DOHH2 (cell line): ENCODE data around the gene SLC16A6.

ENCODE experiments used
- H3F3A ChIP-seq: fragments of 200-600 bp; sonication (generic), shearing (Covaris generic); 2 replicates; pipeline ENCODE4 v1.6.0; 2016; ENCODE audit warnings: antibody characterized with exemption, mild to moderate bottlenecking; ENCODE audit not compliant: control insufficient read depth, insufficient read depth
- H3K27ac ChIP-seq: fragments of 200-600 bp; sonication (generic); 2 replicates; pipeline ENCODE4 v1.5.1; 2014; ENCODE audit warnings: low read depth, mild to moderate bottlenecking, low read length, moderate library complexity
- H3K27me3 ChIP-seq: fragments of 200-600 bp; sonication (generic); 2 replicates; pipeline ENCODE4 v1.6.1; 2014; ENCODE audit warnings: mild to moderate bottlenecking, low read length, mixed read lengths; ENCODE audit not compliant: control insufficient read depth
- H3K36me3 ChIP-seq: fragments of 200-600 bp; sonication (generic); 2 replicates; pipeline ENCODE4 v1.6.1; 2014; ENCODE audit warnings: mild to moderate bottlenecking, low read length, moderate library complexity, mixed read lengths; ENCODE audit not compliant: control insufficient read depth
- H3K4me1 ChIP-seq: fragments of 200-600 bp; sonication (generic); 2 replicates; pipeline ENCODE4 v1.6.1; 2014; ENCODE audit warnings: mild to moderate bottlenecking, low read length, mixed read lengths; ENCODE audit not compliant: control insufficient read depth
- H3K4me2 ChIP-seq: fragments of 200-600 bp; sonication (generic); 2 replicates; pipeline ENCODE4 v1.6.0; 2014; ENCODE audit warnings: mild to moderate bottlenecking, low read length, moderate library complexity
- H3K4me3 ChIP-seq: fragments of 200-600 bp; sonication (generic); 2 replicates; pipeline ENCODE4 v1.5.1; 2014; ENCODE audit warnings: mild to moderate bottlenecking, low read length, mixed read lengths
- H3K79me2 ChIP-seq: fragments of 200-600 bp; sonication (generic); 2 replicates; pipeline ENCODE4 v1.6.1; 2014; ENCODE audit warnings: mild to moderate bottlenecking, low read length, mixed read lengths; ENCODE audit not compliant: control insufficient read depth
- H3K9me2 ChIP-seq: fragments of 200-600 bp; sonication (generic); replicated peaks from 2 replicates; pipeline ENCODE4 v1.6.1; 2014; ENCODE audit warnings: mild to moderate bottlenecking, low read length, mixed read lengths; ENCODE audit not compliant: control insufficient read depth
- H3K9me3 ChIP-seq: fragments of 200-600 bp; sonication (generic); 2 replicates; pipeline ENCODE4 v1.6.1; 2014; ENCODE audit warnings: antibody characterized with exemption, low read length, mixed read lengths; ENCODE audit not compliant: control insufficient read depth, insufficient read depth
- H4K20me1 ChIP-seq: fragments of 200-600 bp; sonication (generic); 2 replicates; pipeline ENCODE4 v1.6.0; 2014; ENCODE audit warnings: low read depth, mild to moderate bottlenecking, antibody characterized with exemption, low read length, moderate library complexity; ENCODE audit not compliant: control insufficient read depth, insufficient read depth
- CTCF ChIP-seq: fragments of 200-600 bp; sonication (generic); IDR thresholded peaks from one replicate; pipeline ENCODE4 v1.5.1; 2014; ENCODE audit warnings: antibody characterized with exemption, mild to moderate bottlenecking, low read depth, low read length; ENCODE audit not compliant: poor library complexity, severe bottlenecking
- EZH2phosphoT487 ChIP-seq: fragments of 200-600 bp; sonication (generic); IDR thresholded peaks from 2 replicates; pipeline ENCODE4 v1.6.1; 2017; ENCODE audit warnings: borderline replicate concordance, mild to moderate bottlenecking, antibody characterized with exemption, low read length, moderate library complexity, mixed read lengths

Gene SLC16A6

GRCh38 chr17:68324114-68324513, 33.2 kb upstream of the SLC16A6 start:
- no peaks in the 10 kb centered on the region for H3K27me3 ChIP-seq
- H3F3A ChIP-seq, result no peaks in the 10 kb centered on the region
- no peak overlapping the region for H3K27ac ChIP-seq
- H3K79me2 ChIP-seq, result no peaks in the 10 kb centered on the region
- no peaks in the 10 kb centered on the region for H3K4me1 ChIP-seq
- H4K20me1 ChIP-seq, result no peaks in the 10 kb centered on the region
- no peak for TF ChIP-seq CTCF
- TF ChIP-seq EZH2phosphoT487, result no peak
- no peak overlapping the region for H3K4me3 ChIP-seq
- no peaks in the 10 kb centered on the region for H3K9me2 ChIP-seq
- no peaks in the 10 kb centered on the region for H3K9me3 ChIP-seq
- no peak overlapping the region for H3K4me2 ChIP-seq
- H3K36me3 ChIP-seq, result no peaks in the 10 kb centered on the region

GRCh38 chr17:68322630-68323029, 31.7 kb upstream of the SLC16A6 start:
- Histone ChIP-seq H3K4me2 (no peak overlapping the region), H3F3A (no peaks in the 10 kb centered on the region), H3K79me2 (no peaks in the 10 kb centered on the region), H3K36me3 (no peaks in the 10 kb centered on the region), H3K9me3 (no peaks in the 10 kb centered on the region), H3K27ac (no peak overlapping the region), H3K9me2 (no peaks in the 10 kb centered on the region), H3K4me3 (no peak overlapping the region), H3K27me3 (no peaks in the 10 kb centered on the region), H4K20me1 (no peaks in the 10 kb centered on the region), H3K4me1 (no peaks in the 10 kb centered on the region)
- TF ChIP-seq CTCF (no peak), EZH2phosphoT487 (no peak)

GRCh38 chr17:68321556-68321954, 30.6 kb upstream of the SLC16A6 start:
- H3F3A ChIP-seq, result no peaks in the 10 kb centered on the region
- no peaks in the 10 kb centered on the region for H3K79me2 ChIP-seq
- no peaks in the 10 kb centered on the region for H3K9me2 ChIP-seq
- no peak overlapping the region for H3K4me3 ChIP-seq
- no peaks in the 10 kb centered on the region for H3K36me3 ChIP-seq
- H3K9me3 ChIP-seq, result no peaks in the 10 kb centered on the region
- H3K4me1 ChIP-seq, result no peaks in the 10 kb centered on the region
- H3K27me3 ChIP-seq, result no peaks in the 10 kb centered on the region
- no peak overlapping the region for H3K4me2 ChIP-seq
- no peaks in the 10 kb centered on the region for H4K20me1 ChIP-seq
- no peak overlapping the region for H3K27ac ChIP-seq
- no peak for TF ChIP-seq CTCF
- no peak for TF ChIP-seq EZH2phosphoT487
